Prostate gland (tissue), 2 donors: ENCODE results near the gene TXLNG. TPM values are rescaled to one million over a fixed set of nuclear protein-coding genes. Genes with fewer than 3 reads are reported as not detected.

Source experiments
- DNase-seq: peaks from one replicate; pipeline ENCODE4 v3.0.0-alpha.2; 2019; ENCODE audit warnings: low spot score
- H3K27ac ChIP-seq, 2 donors: fragments of 200-600 bp; sonication (generic); 2 replicates each; pipeline ENCODE4 v1.5.1; 2017 to 2019
- H3K27me3 ChIP-seq: fragments of 200-600 bp; sonication (generic); replicated peaks from 2 replicates; pipeline ENCODE4 v1.5.1; 2019; ENCODE audit not compliant: insufficient read depth
- H3K36me3 ChIP-seq, 2 donors: fragments of 200-600 bp; sonication (generic); 1 replicate in 1 of 2; 2 replicates in 1 of 2; pipeline versions ENCODE4 v1.5.1 to v1.8.1; 2017 to 2019
- H3K4me1 ChIP-seq: fragments of 200-600 bp; sonication (generic); replicated peaks from 2 replicates; pipeline ENCODE4 v1.5.1; 2019
- H3K4me3 ChIP-seq, 2 donors: fragments of 200-600 bp; sonication (generic); 2 replicates each; pipeline ENCODE4 v1.5.1; 2017 to 2019
- H3K9me3 ChIP-seq: fragments of 200-600 bp; sonication (generic); 2 replicates; pipeline ENCODE4 v1.5.1; 2017
- POLR2A ChIP-seq: fragments of 450-650 bp; IDR thresholded peaks from one replicate; pipeline ENCODE4 v1.6.1; 2016; ENCODE audit warnings: antibody characterized with exemption, mild to moderate bottlenecking
- POLR2AphosphoS5 ChIP-seq: sonication (generic); formaldehyde crosslinking; IDR thresholded peaks from one replicate; pipeline ENCODE4 v1.6.1; 2017; ENCODE audit warnings: antibody characterized with exemption
- WGBS: methylation state at CpG from one replicate; pipeline ENCODE4 v1.1.5; 2018; 5-methylcytosine and 5-hydroxymethylcytosine counted together
- intact Hi-C: fragments of 100-400 bp; cut with DNase I; formaldehyde crosslinking; loops from one replicate; pipeline ENCODE4 v1.14.2; 2022
- total RNA-seq, 2 donors: library from RNA; depleted of rRNA; stranded (reverse); fragments of >200 nt; gene quantifications; one replicate each; pipeline ENCODE4 v1.1.0, GENCODE V29; 2016
- TF ChIP-seq, protein P1 (sequence below), 4 experiments: fragments of 200-600 bp in 2 of 4; fragments of 450-650 bp in 2 of 4; sonication (generic) in 2 of 4; IDR thresholded peaks; 1 replicate in 3 of 4; 2 replicates in 1 of 4; pipeline ENCODE4 v1.5.1; 2016 to 2019; ENCODE audit warnings: antibody characterized with exemption in 4 of 4, mild to moderate bottlenecking in 2 of 4, moderate library complexity in 2 of 4

The TXLNG gene
- total RNA-seq, 2 donors from 2014 or later, result 8.6 to 12.8 TPM

GRCh38 chrX:16807976-16808542 lies 21.8 kb downstream of the TXLNG start:
- TF ChIP-seq POLR2AphosphoS5, result peak; percentile 36
- no peak for TF ChIP-seq POLR2A
- WGBS, result 42% methylated on average over 4 of the region's 4 CpGs
- intact Hi-C loops, result no loop called here
- Histone ChIP-seq H3K36me3 (no peaks in the 10 kb centered on the region), H3K4me3 (no peak overlapping the region), H3K9me3 (no peaks in the 10 kb centered on the region), H3K27me3 (no peaks in the 10 kb centered on the region), H3K27ac (peak overlapping the region; percentile 19 to 56), H3K4me1 (no peaks in the 10 kb centered on the region)
- DNase-seq, result no peak

DNA sequence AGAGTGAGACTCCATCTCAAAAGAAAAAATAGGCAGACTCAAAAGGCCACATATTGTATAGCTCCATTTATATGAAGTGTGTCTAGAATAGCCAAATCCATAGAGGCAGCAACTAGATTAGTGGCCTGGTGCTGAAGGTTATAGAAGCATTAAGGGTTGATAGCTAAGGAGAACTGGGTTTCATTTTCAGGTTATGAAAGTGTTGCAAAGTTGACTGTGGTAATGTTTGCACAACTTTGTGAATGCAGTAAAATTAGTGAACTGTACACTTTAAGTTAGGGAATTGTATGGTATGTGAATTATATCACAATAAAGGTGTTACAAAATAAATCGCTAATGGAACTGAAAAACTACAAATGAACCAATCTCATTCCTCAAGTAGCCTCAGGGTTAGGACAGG lies 28.3 kb downstream of the TXLNG start:
- no peaks in the 10 kb centered on the region for H3K27me3 ChIP-seq
- no peak for DNase-seq
- no peaks in the 10 kb centered on the region for H3K36me3 ChIP-seq
- no peaks in the 10 kb centered on the region for H3K4me1 ChIP-seq
- intact Hi-C loops, result no loop called here
- 100% methylated on average over 1 of the region's 1 CpG for WGBS
- no peak overlapping the region for H3K27ac ChIP-seq
- TF ChIP-seq POLR2AphosphoS5 (no peak), POLR2A (no peak)
- TF ChIP-seq, protein P1, sequence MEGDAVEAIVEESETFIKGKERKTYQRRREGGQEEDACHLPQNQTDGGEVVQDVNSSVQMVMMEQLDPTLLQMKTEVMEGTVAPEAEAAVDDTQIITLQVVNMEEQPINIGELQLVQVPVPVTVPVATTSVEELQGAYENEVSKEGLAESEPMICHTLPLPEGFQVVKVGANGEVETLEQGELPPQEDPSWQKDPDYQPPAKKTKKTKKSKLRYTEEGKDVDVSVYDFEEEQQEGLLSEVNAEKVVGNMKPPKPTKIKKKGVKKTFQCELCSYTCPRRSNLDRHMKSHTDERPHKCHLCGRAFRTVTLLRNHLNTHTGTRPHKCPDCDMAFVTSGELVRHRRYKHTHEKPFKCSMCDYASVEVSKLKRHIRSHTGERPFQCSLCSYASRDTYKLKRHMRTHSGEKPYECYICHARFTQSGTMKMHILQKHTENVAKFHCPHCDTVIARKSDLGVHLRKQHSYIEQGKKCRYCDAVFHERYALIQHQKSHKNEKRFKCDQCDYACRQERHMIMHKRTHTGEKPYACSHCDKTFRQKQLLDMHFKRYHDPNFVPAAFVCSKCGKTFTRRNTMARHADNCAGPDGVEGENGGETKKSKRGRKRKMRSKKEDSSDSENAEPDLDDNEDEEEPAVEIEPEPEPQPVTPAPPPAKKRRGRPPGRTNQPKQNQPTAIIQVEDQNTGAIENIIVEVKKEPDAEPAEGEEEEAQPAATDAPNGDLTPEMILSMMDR (IDR thresholded peaks at IDR 0.05), result no peak
- no peak overlapping the region for H3K4me3 ChIP-seq
- no peaks in the 10 kb centered on the region for H3K9me3 ChIP-seq

GRCh38 chrX:16819634-16820033 lies 33.4 kb downstream of the TXLNG start:
- H3K9me3 ChIP-seq, result no peaks in the 10 kb centered on the region
- H3K4me1 ChIP-seq, result no peaks in the 10 kb centered on the region
- no peak overlapping the region for H3K27ac ChIP-seq
- intact Hi-C loops, result loop anchor here (10.0 kb wide), 2 partner anchors 225 to 555 kb away; partner anchors contain the start of gene NHS
- H3K27me3 ChIP-seq, result no peaks in the 10 kb centered on the region
- TF ChIP-seq, protein P1 (IDR thresholded peaks at IDR 0.05), result no peak
- TF ChIP-seq POLR2AphosphoS5 (no peak), POLR2A (no peak)
- no peaks in the 10 kb centered on the region for H3K36me3 ChIP-seq
- 15% methylated on average over 5 of the region's 5 CpGs for WGBS
- H3K4me3 ChIP-seq, result no peak overlapping the region
- no peak for DNase-seq

DNA sequence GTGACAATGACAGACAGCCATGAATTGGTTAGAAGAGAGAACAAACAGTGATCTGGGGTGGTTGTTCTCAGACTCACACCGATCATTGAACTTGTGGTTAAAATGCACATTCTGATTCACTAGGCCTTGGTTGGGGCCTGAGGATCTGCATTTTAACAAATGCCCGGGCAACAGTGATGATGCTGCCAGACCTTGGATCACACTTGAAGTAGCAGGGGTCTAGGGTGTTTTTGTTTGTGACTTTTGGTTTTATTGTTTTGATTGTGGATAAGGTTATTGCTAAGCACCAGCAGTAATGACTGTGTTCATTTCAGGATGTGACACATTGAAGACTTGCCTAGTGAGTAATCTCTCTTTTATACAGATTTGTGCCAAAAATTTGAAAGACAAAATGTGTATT lies 36.5 kb downstream of the TXLNG start:
- H3K9me3 ChIP-seq, result no peaks in the 10 kb centered on the region
- no peaks in the 10 kb centered on the region for H3K36me3 ChIP-seq
- intact Hi-C loops, result loop anchor here (10.0 kb wide), 2 partner anchors 222 to 552 kb away; partner anchors contain the start of gene NHS
- no peak for DNase-seq
- H3K4me3 ChIP-seq, result no peak overlapping the region
- 87% methylated on average over 2 of the region's 2 CpGs for WGBS
- no peak overlapping the region for H3K27ac ChIP-seq
- H3K27me3 ChIP-seq, result no peaks in the 10 kb centered on the region
- TF ChIP-seq, protein P1 (IDR thresholded peaks at IDR 0.05), result no peak
- no peak for TF ChIP-seq POLR2AphosphoS5
- TF ChIP-seq POLR2A, result no peak
- H3K4me1 ChIP-seq, result no peaks in the 10 kb centered on the region

- intact Hi-C loops, result loop anchor here (5.0 to 10.0 kb wide), 3 partner anchors 122 to 549 kb away; partner anchors contain the start of genes NHS and REPS2
- Histone ChIP-seq H3K4me1 (no peaks in the 10 kb centered on the region), H3K27ac (no peak overlapping the region), H3K36me3 (no peaks in the 10 kb centered on the region), H3K4me3 (no peak overlapping the region), H3K27me3 (no peaks in the 10 kb centered on the region), H3K9me3 (no peaks in the 10 kb centered on the region)
- TF ChIP-seq, protein P1 (IDR thresholded peaks at IDR 0.05), result no peak
- TF ChIP-seq POLR2A (no peak), POLR2AphosphoS5 (no peak)
- 78% methylated on average over 8 of the region's 8 CpGs for whole genome bisulfite sequencing
- DNase-seq, result no peak
Observed at GRCh38 chrX:16825264-16826035, 39.2 kb downstream of the TXLNG start.
